Muscle of leg (tissue), 11 donors: ENCODE data around the gene CAMSAP2. TPM values are rescaled to one million over a fixed set of nuclear protein-coding genes. Genes with fewer than 3 reads are reported as not detected.

Source experiments
- DNase-seq: peaks from one replicate; pipeline ENCODE4 v3.0.0; 2013
- H3K27ac ChIP-seq: one replicate; pipeline ENCODE4 v1.5.1; 2013; ENCODE audit warnings: mild to moderate bottlenecking, low read length, control low read depth
- H3K27me3 ChIP-seq: one replicate; pipeline ENCODE4 v1.6.1; 2013; ENCODE audit warnings: low read length; ENCODE audit not compliant: control insufficient read depth, insufficient read depth
- H3K36me3 ChIP-seq: one replicate; pipeline ENCODE4 v1.6.1; 2013; ENCODE audit warnings: low read length; ENCODE audit not compliant: control insufficient read depth, insufficient read depth
- H3K4me1 ChIP-seq: one replicate; pipeline ENCODE4 v1.6.1; 2013; ENCODE audit warnings: low read length; ENCODE audit not compliant: control insufficient read depth, insufficient read depth
- H3K4me3 ChIP-seq: one replicate; pipeline ENCODE4 v1.5.1; 2013; ENCODE audit warnings: low read length, control low read depth
- H3K9me3 ChIP-seq: replicated peaks from 2 replicates; pipeline ENCODE4 v1.6.1; 2013; ENCODE audit warnings: low read depth, low read length; ENCODE audit not compliant: control insufficient read depth
- WGBS: methylation state at CpG from one replicate; pipeline ENCODE4 v1.1.5; 2013; ENCODE audit warnings: missing lambda C conversion rate; ENCODE audit not compliant: insufficient coverage; 5-methylcytosine and 5-hydroxymethylcytosine counted together
- polyA plus RNA-seq, 8 donors: library from polyadenylated mRNA; unstranded; fragments of 120-200 nt; gene quantifications; one replicate each; pipeline versions ENCODE4 v1.2.1 to v1.2.3, GENCODE V29; 2013; ENCODE audit warnings: inconsistent platforms in 1 of 8, low replicate concordance in 1 of 8; ENCODE audit not compliant: insufficient read length in 8 of 8, insufficient read depth in 1 of 8
- total RNA-seq: library from RNA; stranded (reverse); fragments of 120-200 nt; gene quantifications from one replicate; pipeline ENCODE4 v1.2.4, GENCODE V29; 2013

The CAMSAP2 gene
- total and polyA plus RNA-seq, 9 donors = 14.0 to 36.0 (median 18.9) TPM

DNA sequence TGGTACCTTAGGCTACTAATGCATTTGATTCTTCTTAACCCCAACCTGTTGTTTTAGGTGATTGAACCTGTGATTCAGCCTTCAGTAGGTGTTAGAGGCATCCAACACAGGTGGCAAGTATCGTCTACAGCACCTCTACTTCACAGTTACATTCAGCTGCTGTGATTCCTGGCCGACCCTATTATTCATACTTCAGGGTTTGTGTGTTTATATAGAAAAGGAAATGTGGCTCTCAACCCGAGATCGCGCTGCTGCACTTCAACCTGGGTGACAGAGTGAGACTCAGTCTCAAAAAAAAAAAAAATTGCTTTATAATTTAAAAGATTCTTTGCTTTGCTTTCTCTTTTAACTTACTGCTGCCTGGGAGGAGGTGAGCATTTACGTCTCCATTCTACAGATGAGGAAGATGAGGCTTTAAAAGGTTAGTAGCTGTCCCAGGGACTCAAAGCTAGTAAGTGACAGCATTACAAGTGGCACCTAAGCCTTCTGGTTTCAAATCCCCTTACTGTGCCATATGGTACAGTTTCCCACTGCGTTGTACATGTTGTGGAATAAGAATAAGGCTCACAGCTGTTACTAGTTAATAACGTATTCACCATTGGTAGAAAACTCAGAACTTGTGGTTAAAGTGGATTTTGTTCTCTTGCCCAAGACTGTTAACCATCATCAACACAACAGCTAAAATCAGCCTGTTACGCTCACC, 124.2 kb downstream of the CAMSAP2 start:
- Histone ChIP-seq H3K27ac (no peak overlapping the region), H3K4me3 (no peak overlapping the region), H3K4me1 (peaks cover 3% of the 10 kb centered on the region), H3K27me3 (peaks cover 6% of the 10 kb centered on the region), H3K9me3 (no peaks in the 10 kb centered on the region), H3K36me3 (peaks cover 12% of the 10 kb centered on the region)
- no peak for DNase-seq
- no CpG with 5 or more reads among the region's 9 CpGs for WGBS

GRCh38 chr1:200866116-200866515, 127.4 kb downstream of the CAMSAP2 start:
- H3K27me3 ChIP-seq = peaks cover 21% of the 10 kb centered on the region
- 78% methylated on average over 2 of the region's 3 CpGs for WGBS
- H3K4me1 ChIP-seq = peaks cover 3% of the 10 kb centered on the region
- H3K27ac ChIP-seq = no peak overlapping the region
- no peaks in the 10 kb centered on the region for H3K9me3 ChIP-seq
- DNase-seq = peak; percentile 55
- H3K36me3 ChIP-seq = peaks cover 12% of the 10 kb centered on the region
- no peak overlapping the region for H3K4me3 ChIP-seq

GRCh38 chr1:200866521-200866920, 127.8 kb downstream of the CAMSAP2 start:
- Histone ChIP-seq H3K27me3 (peaks cover 25% of the 10 kb centered on the region), H3K27ac (no peak overlapping the region), H3K4me1 (peaks cover 3% of the 10 kb centered on the region), H3K9me3 (no peaks in the 10 kb centered on the region), H3K36me3 (peaks cover 12% of the 10 kb centered on the region), H3K4me3 (no peak overlapping the region)
- WGBS = no CpG with 5 or more reads among the region's 5 CpGs
- peak; percentile 12 for DNase-seq

- H3K4me1 ChIP-seq = peaks cover 3% of the 10 kb centered on the region
- peaks cover 12% of the 10 kb centered on the region for H3K36me3 ChIP-seq
- H3K27me3 ChIP-seq = peaks cover 32% of the 10 kb centered on the region
- no peak overlapping the region for H3K4me3 ChIP-seq
- 46% methylated on average over 7 of the region's 11 CpGs for whole genome bisulfite sequencing
- H3K9me3 ChIP-seq = no peaks in the 10 kb centered on the region
- peak; percentile 28 for DNase-seq
- no peak overlapping the region for H3K27ac ChIP-seq
These were observed 128.5 kb downstream of the CAMSAP2 start for GRCh38 chr1:200867018-200867811.

GRCh38 chr1:200869376-200869752, 130.7 kb downstream of the CAMSAP2 start:
- WGBS = 65% methylated on average over 2 of the region's 5 CpGs
- Histone ChIP-seq H3K4me1 (peaks cover 14% of the 10 kb centered on the region), H3K27me3 (peaks cover 51% of the 10 kb centered on the region), H3K36me3 (peaks cover 2% of the 10 kb centered on the region), H3K27ac (no peak overlapping the region), H3K4me3 (no peak overlapping the region), H3K9me3 (no peaks in the 10 kb centered on the region)
- DNase-seq = no peak

- H3K27ac ChIP-seq = no peak overlapping the region
- H3K36me3 ChIP-seq = no peaks in the 10 kb centered on the region
- H3K4me3 ChIP-seq = no peak overlapping the region
- no peak for DNase-seq
- H3K4me1 ChIP-seq = peaks cover 14% of the 10 kb centered on the region
- H3K9me3 ChIP-seq = no peaks in the 10 kb centered on the region
- peaks cover 56% of the 10 kb centered on the region for H3K27me3 ChIP-seq
- WGBS = 96% methylated on average over 5 of the region's 9 CpGs
These were observed 131.2 kb downstream of the CAMSAP2 start for GRCh38 chr1:200869753-200870391.

DNA sequence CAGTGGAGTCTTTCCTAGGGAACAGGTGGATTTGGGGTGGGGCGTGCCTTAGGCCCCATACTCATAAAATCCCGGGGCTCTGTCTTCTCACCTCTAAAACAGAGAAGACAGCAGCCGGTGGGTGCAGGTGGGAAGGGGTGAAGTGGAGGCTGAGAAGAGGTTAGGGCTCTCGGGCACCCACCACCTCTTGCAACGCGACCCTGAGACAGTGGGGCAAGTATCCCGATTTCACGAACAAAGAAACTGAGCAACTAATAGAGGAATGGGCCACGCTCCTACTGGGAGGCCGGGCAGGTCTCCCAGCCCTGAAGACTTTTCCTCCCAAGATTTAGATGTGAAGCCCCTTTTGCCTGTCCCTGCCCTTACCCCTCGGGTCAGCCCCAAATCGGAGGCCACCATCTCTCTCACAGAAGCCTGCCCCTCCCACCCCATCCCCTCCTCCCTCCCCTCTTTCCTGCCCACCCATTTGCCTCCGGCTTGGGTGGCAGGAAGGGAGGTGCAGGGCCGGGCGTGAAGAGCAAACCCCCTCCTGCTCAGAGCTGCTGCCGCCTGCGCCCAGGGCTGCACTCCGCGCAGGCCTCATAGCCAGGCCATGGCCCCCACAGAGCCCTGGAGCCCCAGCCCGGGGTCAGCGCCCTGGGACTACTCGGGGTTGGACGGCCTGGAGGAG, 133.9 kb downstream of the CAMSAP2 start, which contains the start of gene GPR25:
GPR25 (plus strand) TSS at position 536 of the 670 bp plus-strand sequence; CDS start at position 593, 57 bp downstream.
- Histone ChIP-seq H3K27ac (no peak within 1 kb of the TSS), H3K27me3 (peaks cover 63% of the 10 kb centered on the region), H3K36me3 (no peaks in the 10 kb centered on the region), H3K4me3 (no peak within 1 kb of the TSS), H3K9me3 (no peaks in the 10 kb centered on the region), H3K4me1 (peaks cover 11% of the 10 kb centered on the region)
- 47% methylated on average over 11 of the region's 23 CpGs for WGBS
- DNase-seq = no peak

DNA sequence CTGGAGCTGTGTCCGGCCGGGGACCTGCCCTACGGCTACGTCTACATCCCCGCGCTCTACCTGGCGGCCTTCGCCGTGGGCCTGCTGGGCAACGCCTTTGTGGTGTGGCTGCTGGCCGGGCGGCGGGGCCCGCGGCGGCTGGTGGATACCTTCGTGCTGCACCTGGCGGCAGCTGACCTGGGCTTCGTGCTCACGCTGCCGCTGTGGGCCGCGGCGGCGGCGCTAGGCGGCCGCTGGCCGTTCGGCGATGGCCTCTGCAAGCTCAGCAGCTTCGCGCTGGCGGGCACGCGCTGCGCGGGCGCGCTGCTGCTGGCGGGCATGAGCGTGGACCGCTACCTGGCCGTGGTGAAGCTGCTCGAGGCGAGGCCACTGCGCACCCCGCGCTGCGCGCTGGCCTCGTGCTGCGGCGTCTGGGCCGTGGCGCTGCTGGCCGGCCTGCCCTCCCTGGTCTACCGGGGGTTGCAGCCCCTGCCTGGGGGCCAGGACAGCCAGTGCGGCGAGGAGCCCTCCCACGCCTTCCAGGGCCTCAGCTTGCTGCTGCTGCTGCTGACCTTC, 134.5 kb downstream of the CAMSAP2 start:
- peak; percentile 37 for DNase-seq
- Histone ChIP-seq H3K4me1 (peaks cover 11% of the 10 kb centered on the region), H3K4me3 (no peak overlapping the region), H3K9me3 (no peaks in the 10 kb centered on the region), H3K36me3 (no peaks in the 10 kb centered on the region), H3K27ac (no peak overlapping the region), H3K27me3 (peaks cover 66% of the 10 kb centered on the region)
- 3% methylated on average over 61 of the region's 61 CpGs for WGBS

DNA sequence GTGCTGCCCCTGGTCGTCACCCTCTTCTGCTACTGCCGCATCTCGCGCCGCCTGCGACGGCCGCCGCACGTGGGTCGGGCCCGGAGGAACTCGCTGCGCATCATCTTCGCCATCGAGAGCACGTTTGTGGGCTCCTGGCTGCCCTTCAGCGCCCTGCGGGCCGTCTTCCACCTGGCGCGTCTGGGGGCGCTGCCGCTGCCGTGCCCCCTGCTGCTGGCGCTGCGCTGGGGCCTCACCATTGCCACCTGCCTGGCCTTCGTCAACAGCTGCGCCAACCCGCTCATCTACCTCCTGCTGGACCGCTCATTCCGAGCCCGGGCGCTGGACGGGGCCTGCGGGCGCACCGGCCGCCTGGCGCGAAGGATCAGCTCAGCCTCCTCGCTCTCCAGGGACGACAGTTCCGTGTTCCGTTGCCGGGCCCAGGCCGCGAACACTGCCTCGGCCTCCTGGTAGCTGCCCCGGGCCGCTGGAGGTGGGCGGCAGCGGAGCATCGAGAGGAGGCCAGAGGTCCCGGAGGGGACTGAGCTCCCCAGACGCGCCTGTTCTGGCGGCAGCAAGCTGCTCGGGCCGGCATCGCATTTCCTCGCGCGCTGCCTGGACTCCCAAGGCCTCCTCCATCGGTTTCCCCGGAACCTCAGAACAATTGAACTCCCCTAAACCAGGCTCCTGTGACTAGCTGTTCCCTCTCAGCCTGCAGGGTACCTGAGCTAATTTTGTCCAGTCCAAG, 135.1 kb downstream of the CAMSAP2 start:
- no peak overlapping the region for H3K27ac ChIP-seq
- H3K9me3 ChIP-seq = no peaks in the 10 kb centered on the region
- H3K4me1 ChIP-seq = peaks cover 11% of the 10 kb centered on the region
- DNase-seq = peak; percentile 16
- H3K36me3 ChIP-seq = no peaks in the 10 kb centered on the region
- WGBS = 3% methylated on average over 61 of the region's 66 CpGs
- H3K27me3 ChIP-seq = peaks cover 68% of the 10 kb centered on the region
- no peak overlapping the region for H3K4me3 ChIP-seq
